ENCODE results near the gene NTRK1. TPM values are rescaled to one million over a fixed set of nuclear protein-coding genes. Genes with fewer than 3 reads are reported as not detected.
"Not testable (repeated sequence)": the region's sequence is repeated elsewhere in the genome, so short reads cannot be mapped to it uniquely, and the experiment has no call there.

Gene NTRK1
- total RNA-seq, 1 donor from 2014 or later: 0.20 TPM

- DNase-seq: no peak
Measured at GRCh38 chr1:156914440-156914856, 53.8 kb downstream of the NTRK1 start.

GRCh38 chr1:156920233-156921052 lies 59.8 kb downstream of the NTRK1 start, which contains the start of gene LRRC71:
Gene LRRC71 (plus strand): TSS chr1:156920632. CDS start chr1:156920804, 172 bp downstream.
- peak; percentile 55 for DNase-seq

DNA sequence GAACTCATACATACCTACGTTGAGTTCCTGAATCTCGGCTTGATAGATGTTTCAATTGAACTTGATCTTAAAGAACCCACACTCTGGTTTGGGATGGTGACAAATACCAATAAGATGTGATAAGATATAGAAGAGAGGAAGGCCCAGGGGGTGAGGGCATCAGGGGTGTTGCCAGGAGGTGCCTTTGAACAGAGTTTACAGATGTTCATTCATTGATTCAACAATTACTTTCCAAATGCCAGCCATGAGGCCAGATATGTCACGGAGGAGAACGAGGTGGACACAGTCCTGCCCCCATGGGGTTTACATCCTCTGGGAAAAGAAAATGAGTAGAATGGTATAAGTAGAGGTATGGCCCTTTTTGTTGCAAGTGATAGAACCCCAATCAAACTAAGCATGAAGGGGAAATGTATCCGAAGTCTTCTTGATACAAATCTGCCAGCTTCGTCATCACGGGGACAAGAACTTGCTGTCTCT lies 60.4 kb downstream of the NTRK1 start:
- DNase-seq: no peak

DNA sequence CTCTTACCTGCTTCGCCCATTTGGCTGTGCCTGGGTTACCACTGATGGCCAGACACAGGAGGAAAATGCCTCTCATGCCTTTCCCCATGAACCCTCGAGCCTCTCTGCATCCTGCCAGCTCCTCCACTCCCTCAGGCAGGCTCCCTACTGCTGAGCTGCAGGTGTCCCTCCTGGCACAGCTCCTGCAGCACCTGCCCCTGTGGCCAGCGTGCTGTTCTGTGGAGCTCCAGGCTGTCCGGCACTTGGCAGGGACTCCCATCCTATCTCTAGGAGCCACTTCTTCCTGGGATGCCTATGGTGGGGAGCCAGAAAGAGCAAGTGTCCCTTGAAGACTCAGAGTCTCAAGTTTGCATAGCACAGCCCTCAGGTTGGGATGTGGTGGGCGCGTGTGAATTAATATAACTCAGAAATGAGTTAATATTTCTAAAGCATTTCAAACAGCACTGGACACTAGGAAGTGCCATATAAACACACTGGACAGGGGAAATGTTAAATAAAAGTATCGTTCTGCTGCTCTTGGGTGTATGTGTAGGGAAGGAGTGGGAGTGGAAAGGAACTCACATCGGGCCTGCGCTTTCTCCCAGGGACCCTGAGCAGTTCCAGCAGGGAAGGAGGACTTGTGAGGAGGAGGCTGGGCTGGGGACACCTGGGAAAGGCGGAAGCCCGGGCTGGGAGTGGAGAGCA lies 62.5 kb downstream of the NTRK1 start:
- DNase-seq: no peak

GRCh38 chr1:156923670-156924477 lies 63.2 kb downstream of the NTRK1 start:
- no peak for DNase-seq

DNA sequence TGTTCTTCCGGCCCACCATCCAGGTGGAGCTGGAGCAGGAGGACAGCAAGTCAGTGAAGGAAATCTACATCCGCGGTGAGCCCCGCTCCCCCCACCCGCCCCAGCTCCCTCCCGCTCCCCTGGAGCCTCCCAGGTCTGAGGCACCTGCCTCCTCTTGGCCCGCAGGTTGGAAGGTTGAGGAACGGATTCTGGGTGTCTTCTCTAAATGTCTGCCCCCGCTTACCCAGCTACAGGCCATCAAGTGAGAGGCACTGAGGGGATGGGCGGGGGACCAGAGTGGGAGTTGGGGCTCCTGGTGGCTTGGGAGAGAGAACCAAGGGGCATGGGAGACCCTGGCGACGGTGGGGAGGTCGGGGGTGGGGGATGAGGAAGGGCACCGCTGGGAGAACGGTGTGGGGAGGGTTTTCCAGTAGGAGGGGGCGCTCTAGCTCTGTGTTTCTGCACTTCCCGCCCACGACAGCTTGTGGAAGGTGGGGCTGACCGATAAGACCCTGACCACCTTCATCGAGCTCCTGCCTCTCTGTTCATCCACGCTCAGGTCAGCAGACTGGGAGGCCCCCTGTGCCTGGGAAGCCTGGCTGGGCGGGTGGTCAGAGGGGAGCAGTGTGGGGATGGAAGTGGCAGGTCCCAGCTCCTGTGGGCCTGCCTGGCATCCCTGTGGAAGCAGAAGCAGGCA lies 64.0 kb downstream of the NTRK1 start:
- no peak for DNase-seq

DNA sequence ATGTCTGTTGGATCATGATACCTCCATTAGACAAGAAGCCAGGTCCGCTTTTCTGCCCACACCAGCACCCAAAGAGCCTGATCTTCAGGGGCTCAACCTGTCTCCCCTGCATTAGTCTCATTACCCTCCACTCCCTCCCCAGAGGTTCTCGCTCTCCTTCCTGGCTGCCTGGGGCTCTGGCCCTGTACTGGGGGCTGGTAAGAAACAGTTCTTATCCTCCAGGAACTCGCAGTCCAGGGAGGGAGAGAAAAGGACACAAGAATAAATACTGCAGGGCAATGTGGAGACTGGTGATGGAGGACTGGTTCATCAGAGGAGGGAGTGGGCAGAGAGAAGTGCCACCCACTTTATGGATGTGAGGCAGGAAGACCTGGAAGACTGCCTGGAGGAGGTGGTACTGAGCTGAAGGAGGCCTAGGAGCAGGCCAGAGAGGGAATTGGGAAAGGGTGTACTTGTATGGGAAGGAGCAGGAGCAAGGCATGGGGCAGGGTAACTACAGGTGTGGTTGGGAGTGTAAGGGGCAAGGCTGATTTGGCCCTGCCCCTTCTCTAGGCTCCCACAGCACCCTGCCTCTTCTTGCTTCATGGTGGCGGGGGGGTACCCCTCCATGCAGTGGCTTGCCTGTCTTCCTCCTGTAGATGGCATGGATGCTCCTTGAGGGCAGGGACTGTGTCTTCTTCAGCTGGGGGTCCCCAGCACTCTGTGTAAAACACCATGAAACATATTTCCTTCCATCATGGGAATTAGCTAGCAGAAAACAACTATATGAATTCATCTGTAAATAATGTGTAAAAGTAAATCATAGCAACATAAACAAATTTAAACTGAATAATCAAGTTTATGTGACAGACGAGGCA lies 64.7 kb downstream of the NTRK1 start:
- DNase-seq: no peak

GRCh38 chr1:156926175-156926574 lies 65.5 kb downstream of the NTRK1 start:
- DNase-seq: no peak

- not testable (repeated sequence) for DNase-seq
Measured at GRCh38 chr1:156926695-156927094, 66.0 kb downstream of the NTRK1 start.

GRCh38 chr1:156927215-156928042 lies 66.8 kb downstream of the NTRK1 start:
- peak; percentile 20 for DNase-seq

- DNase-seq: no peak
Measured at GRCh38 chr1:156928043-156928602, 67.5 kb downstream of the NTRK1 start.

GRCh38 chr1:156929596-156930238 lies 69.1 kb downstream of the NTRK1 start:
- DNase-seq: no peak

GRCh38 chr1:156930483-156930882 lies 69.8 kb downstream of the NTRK1 start:
- no peak for DNase-seq

Other genes with a start within 250 kb of the NTRK1 start
- gene HAPLN2, start 241.4 kb upstream of the NTRK1 start, total RNA-seq: 0.20 TPM
- 2.1 TPM for gene BCAN, start 218.7 kb upstream of the NTRK1 start, total RNA-seq
- 54.7 TPM for gene NES, start 183.5 kb upstream of the NTRK1 start, total RNA-seq
- 72.5 TPM for gene CRABP2, start 155.3 kb upstream of the NTRK1 start, total RNA-seq
- 13.1 TPM for gene METTL25B, start 132.4 kb upstream of the NTRK1 start, total RNA-seq
- 6.6 TPM for gene ISG20L2, start 132.1 kb upstream of the NTRK1 start, total RNA-seq
- gene MRPL24, start 119.8 kb upstream of the NTRK1 start, total RNA-seq: 35.5 TPM
- 89.2 TPM for gene HDGF, start 109.2 kb upstream of the NTRK1 start, total RNA-seq
- gene PRCC, start 93.3 kb upstream of the NTRK1 start, total RNA-seq: 25.8 TPM
- gene SH2D2A, start 44.0 kb upstream of the NTRK1 start, total RNA-seq: 0.89 TPM
- gene INSRR, start 1.7 kb upstream of the NTRK1 start, total RNA-seq: under 0.01 TPM
- gene PEAR1, start 32.9 kb downstream of the NTRK1 start, total RNA-seq: 5.5 TPM
- 0.20 TPM for gene LRRC71, start 59.8 kb downstream of the NTRK1 start, total RNA-seq
- 26.6 TPM for gene ARHGEF11, start 184.9 kb downstream of the NTRK1 start, total RNA-seq
- not detected for gene ETV3L, start 238.9 kb downstream of the NTRK1 start, total RNA-seq

Data from skin of body (tissue), 2 donors.